Measurements from ENCODE around the gene HS3ST5. TPM values are rescaled to one million over a fixed set of nuclear protein-coding genes. Genes with fewer than 3 reads are reported as not detected.
"Not testable (repeated sequence)": the region's sequence is repeated elsewhere in the genome, so short reads cannot be mapped to it uniquely, and the experiment has no call there.

The HS3ST5 gene
- total RNA-seq, 1 donor from 2014 or later: not detected

DNA sequence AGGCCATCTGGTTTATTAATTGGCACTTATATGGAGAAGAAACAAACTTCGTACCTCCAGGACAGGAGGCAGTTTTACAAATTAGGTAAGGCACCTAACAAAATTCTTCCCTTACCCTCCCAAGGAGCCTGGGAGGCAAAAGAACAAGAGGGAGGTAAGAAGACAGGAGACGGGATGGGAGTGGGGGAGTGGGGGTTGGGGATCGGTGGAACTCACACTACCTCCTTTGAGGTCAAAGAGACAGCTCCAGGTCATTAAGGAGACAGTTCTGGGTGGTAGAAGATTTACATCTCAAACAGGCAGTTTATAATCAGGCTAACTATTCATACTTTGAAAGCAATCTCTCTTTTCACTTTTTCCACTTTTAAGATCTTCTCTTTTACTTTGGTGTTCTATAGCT, 259.6 kb downstream of the HS3ST5 start:
- H3K27ac Mint-ChIP-seq: no peak overlapping the region
- no peaks in the 10 kb centered on the region for H3K4me1 Mint-ChIP-seq
- H3K36me3 Mint-ChIP-seq (ENCODE audit: low read depth): no peaks in the 10 kb centered on the region
- no peaks in the 10 kb centered on the region for H3K9me3 Mint-ChIP-seq
- intact Hi-C loops (cut with micrococcal nuclease): no loop called here
- TF ChIP-seq, protein P1, sequence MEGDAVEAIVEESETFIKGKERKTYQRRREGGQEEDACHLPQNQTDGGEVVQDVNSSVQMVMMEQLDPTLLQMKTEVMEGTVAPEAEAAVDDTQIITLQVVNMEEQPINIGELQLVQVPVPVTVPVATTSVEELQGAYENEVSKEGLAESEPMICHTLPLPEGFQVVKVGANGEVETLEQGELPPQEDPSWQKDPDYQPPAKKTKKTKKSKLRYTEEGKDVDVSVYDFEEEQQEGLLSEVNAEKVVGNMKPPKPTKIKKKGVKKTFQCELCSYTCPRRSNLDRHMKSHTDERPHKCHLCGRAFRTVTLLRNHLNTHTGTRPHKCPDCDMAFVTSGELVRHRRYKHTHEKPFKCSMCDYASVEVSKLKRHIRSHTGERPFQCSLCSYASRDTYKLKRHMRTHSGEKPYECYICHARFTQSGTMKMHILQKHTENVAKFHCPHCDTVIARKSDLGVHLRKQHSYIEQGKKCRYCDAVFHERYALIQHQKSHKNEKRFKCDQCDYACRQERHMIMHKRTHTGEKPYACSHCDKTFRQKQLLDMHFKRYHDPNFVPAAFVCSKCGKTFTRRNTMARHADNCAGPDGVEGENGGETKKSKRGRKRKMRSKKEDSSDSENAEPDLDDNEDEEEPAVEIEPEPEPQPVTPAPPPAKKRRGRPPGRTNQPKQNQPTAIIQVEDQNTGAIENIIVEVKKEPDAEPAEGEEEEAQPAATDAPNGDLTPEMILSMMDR (IDR thresholded peaks at IDR 0.05): no peak
- ChIA-PET POLR2A (no interaction called here), CTCF (no interaction called here)
- no peak overlapping the region for H3K4me3 Mint-ChIP-seq
- DNase-seq: no peak
- peaks cover 6% of the 10 kb centered on the region for H3K27me3 Mint-ChIP-seq
- no peak for ATAC-seq (ENCODE audit: low read depth)

DNA sequence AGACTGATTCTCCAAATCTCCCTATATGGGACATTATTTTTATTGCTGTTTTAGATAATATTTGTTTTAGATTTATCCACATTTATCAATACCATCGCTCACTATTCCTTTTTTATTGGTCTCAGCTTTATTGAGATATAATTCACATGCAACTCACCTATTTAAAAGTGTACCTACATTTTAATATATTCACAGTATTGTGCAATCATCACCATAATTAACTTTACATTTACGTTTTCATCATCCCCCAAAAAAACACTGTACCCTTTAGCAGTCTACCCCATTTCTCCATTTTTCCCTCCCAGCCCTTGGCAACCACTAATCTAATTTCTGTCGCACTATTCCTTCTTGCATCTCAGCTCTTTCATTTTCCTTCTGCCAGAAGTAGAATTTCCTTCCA, 261.1 kb downstream of the HS3ST5 start:
- no peaks in the 10 kb centered on the region for H3K36me3 Mint-ChIP-seq (ENCODE audit: low read depth)
- intact Hi-C loops (cut with micrococcal nuclease): no loop called here
- TF ChIP-seq, protein P1 (IDR thresholded peaks at IDR 0.05): no peak
- ATAC-seq (ENCODE audit: low read depth) (no peak), DNase-seq (no peak)
- H3K4me1 Mint-ChIP-seq: no peaks in the 10 kb centered on the region
- H3K27me3 Mint-ChIP-seq: peaks cover 4% of the 10 kb centered on the region
- no peak overlapping the region for H3K4me3 Mint-ChIP-seq
- CTCF ChIA-PET: no interaction called here
- POLR2A ChIA-PET: no interaction called here
- H3K27ac Mint-ChIP-seq: no peak overlapping the region
- no peaks in the 10 kb centered on the region for H3K9me3 Mint-ChIP-seq

DNA sequence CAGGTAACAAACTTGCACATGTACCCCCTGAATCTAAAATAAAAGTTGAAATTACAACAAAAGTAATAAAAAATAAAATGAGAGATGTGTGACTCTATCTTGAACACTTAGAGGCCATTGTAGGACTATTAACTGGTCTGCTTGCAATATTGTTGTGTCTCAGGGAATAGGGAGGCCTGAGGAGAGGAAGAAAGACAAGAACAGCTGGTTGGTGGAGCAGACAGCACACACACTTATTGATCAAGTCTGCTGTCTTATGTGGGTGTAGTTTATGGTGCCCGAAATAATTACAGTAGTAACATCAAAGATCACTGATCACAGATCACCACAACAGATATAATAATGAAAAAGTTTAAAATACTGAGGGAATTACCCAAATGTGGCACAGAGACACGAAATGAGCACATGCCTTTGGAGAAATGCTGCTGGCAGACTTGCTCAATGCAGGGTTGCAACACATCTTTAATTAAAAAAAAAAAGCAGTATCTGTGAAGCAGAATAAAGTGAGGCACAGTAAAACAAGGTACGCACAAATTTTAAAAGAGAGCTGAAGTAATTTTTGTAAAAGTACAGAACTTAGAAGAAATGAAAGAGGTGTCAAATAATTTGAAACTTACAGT, 261.8 kb downstream of the HS3ST5 start:
- Mint-ChIP-seq H3K4me1 (no peaks in the 10 kb centered on the region), H3K36me3 (ENCODE audit: low read depth) (no peaks in the 10 kb centered on the region), H3K4me3 (no peak overlapping the region), H3K27me3 (peaks cover 4% of the 10 kb centered on the region), H3K27ac (no peak overlapping the region), H3K9me3 (no peaks in the 10 kb centered on the region)
- DNase-seq: no peak
- CTCF ChIA-PET: no interaction called here
- TF ChIP-seq, protein P1 (IDR thresholded peaks at IDR 0.05): no peak
- POLR2A ChIA-PET: no interaction called here
- ATAC-seq (ENCODE audit: low read depth): no peak
- intact Hi-C loops (cut with micrococcal nuclease): no loop called here

DNA sequence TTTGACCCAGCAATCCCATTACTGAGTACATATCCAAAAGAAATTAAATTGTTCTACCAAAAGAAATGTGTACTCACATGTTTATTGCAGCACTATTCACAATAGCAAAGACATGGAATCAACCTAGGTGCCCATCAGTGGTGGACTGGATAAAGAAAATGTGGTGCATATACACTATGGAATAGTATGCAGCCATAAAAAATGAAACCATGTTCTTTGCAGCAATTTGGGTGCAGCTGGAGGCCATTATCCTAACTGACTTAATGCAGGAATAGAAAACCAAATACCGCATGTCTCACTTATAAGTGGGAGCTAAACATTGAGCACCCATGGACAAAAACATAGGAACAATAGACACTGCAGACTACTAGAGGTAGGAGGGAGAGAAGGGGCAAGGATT, 262.4 kb downstream of the HS3ST5 start:
- POLR2A ChIA-PET; H3K9me3 Mint-ChIP-seq; ATAC-seq (ENCODE audit: low read depth); H3K27ac Mint-ChIP-seq; H3K4me3 Mint-ChIP-seq; intact Hi-C loops (cut with micrococcal nuclease); H3K36me3 Mint-ChIP-seq (ENCODE audit: low read depth); H3K4me1 Mint-ChIP-seq; CTCF ChIA-PET; DNase-seq; H3K27me3 Mint-ChIP-seq: not testable (repeated sequence)

DNA sequence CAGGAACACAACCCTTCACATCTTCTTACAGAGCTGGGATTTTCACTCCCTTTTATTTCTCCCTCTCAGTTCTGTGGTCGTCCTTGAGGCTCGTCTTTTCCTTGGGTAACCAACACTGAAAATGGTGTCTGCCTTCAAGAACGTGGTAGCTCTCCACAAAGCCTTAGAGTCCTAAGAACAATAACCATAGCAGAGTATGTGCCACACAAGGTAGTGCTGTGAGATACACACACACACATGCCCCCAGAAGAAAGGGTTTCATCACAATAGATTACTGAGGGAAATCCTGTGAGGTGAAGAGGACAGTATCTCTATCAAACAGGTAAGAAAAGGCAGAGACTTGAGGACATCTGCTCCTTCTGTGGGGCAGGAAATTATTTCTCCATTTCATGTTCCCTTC, 267.0 kb downstream of the HS3ST5 start:
- Mint-ChIP-seq H3K9me3 (no peaks in the 10 kb centered on the region), H3K27me3 (peaks cover 2% of the 10 kb centered on the region), H3K27ac (no peak overlapping the region), H3K4me3 (no peak overlapping the region), H3K36me3 (ENCODE audit: low read depth) (no peaks in the 10 kb centered on the region), H3K4me1 (no peaks in the 10 kb centered on the region)
- DNase-seq: no peak
- ATAC-seq (ENCODE audit: low read depth): no peak
- ChIA-PET CTCF (no interaction called here), POLR2A (no interaction called here)
- TF ChIP-seq, protein P1 (IDR thresholded peaks at IDR 0.05): no peak
- intact Hi-C loops (cut with micrococcal nuclease): no loop called here

DNA sequence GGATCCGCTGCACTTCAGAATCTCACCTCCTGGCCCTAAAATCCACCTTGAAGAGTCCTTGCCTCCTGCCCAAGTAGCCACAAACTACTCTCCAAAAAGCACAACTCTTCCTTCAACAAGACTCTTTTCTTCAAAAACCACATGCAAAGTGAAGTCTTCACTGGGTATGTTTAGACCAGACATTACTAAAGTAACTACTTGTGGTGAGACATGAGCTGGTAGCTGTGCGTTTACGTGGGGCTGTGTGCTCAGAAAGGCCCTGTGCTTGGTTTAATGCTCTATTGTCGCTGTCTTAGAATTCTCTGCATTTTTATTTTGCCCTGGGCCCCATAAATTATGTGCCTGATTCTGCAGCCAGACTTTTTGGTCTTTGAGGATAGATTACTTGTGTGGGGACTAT, 267.5 kb downstream of the HS3ST5 start:
- peaks cover 2% of the 10 kb centered on the region for H3K27me3 Mint-ChIP-seq
- ATAC-seq (ENCODE audit: low read depth) (no peak), DNase-seq (no peak)
- CTCF ChIA-PET: no interaction called here
- H3K4me3 Mint-ChIP-seq: no peak overlapping the region
- no peak overlapping the region for H3K27ac Mint-ChIP-seq
- no peaks in the 10 kb centered on the region for H3K36me3 Mint-ChIP-seq (ENCODE audit: low read depth)
- intact Hi-C loops (cut with micrococcal nuclease): no loop called here
- POLR2A ChIA-PET: no interaction called here
- H3K4me1 Mint-ChIP-seq: no peaks in the 10 kb centered on the region
- TF ChIP-seq, protein P1 (IDR thresholded peaks at IDR 0.05): no peak
- no peaks in the 10 kb centered on the region for H3K9me3 Mint-ChIP-seq
